Limb (tissue), 2 donors: Measurements from ENCODE around the gene SHB.

Source experiments
- DNase-seq, 2 donors: peaks; one replicate each; pipeline ENCODE4 v3.0.0-alpha.2; 2016; ENCODE audit errors: extremely low spot score in 2 of 2

SHB gene

DNA sequence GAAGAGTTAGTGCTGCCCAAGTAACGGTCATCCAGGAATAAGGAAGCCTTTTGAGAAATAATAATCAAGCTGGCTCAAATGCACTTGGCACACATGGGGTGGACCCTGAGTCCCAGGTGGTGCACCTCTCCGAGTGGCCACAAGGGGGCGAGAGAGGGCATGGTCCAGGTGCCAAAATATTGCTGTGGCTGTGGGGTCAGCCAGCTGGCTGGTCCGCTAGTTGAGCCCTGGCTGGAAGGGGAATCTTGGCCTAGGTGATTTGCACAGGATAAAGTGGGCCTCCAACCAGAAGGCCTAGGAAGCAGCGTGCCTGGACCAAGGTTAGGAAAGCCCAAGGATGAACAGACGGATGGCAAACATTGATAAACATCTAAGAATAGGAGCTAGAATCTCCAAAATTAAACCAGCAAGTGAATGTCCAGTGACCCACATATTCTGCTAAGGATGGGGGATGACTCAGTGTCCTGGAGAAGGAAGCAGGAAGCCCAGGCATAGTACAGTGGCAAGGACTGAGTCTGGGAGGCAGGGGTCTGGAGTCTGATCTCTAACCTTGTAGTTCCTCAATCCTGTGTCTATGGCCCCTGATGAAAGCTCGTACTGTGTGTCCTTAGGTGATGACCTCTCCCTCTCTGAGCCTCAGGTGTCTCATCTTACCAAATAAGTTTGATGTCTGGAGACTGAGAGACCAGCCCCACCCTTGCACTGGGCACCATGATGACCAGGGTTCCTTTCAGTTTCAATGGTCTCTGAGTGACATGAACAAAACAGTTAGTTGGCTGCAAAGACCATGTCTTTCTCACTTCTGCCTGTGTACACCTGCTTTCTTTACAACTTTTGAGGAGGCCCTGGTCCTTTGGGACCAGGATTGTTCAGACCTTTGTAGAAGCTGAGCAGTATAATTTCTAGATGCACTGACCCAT is 19.2 kb upstream of the SHB start:
- peak in 1 of 2 donors; percentile 85 for DNase-seq

DNA sequence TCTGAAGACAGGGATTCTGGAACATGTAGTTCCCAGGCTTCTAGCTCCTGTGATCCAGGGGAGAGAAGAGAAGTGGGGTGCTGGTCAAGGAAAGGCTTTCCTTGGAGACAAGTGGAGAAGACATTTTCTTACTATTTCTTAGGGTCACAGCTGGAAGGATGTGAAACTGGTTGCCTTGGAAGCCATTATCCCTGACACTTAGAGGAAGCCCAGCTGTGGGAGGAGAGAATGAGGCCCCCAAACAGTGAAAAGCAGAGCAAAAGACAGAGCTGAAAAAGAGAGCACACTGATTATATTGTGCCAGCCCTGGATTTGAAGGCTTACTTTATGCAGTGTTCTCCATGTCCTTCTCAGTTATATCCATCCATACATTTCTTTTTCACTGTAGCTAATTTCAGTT is 17.5 kb upstream of the SHB start:
- DNase-seq = no peak

- no peak for DNase-seq
Measured at GRCh38 chr9:38085308-38085707, 16.3 kb upstream of the SHB start.

DNA sequence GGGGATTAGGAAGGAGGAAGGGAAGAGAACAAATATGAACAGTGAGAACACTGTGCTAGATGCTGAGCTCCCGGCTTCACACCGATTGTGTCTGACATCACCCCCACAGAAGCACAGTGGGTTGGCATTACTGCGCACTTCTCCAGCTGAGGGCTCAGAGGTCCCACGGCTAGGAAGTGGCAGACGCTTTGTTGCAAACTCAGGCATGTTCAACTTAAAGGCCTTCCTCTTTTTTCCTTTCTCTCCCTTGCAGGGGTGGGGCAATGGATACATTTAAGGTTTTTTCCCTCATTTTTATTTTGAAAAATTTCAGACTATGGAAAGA is 15.5 kb upstream of the SHB start:
- DNase-seq = no peak

DNA sequence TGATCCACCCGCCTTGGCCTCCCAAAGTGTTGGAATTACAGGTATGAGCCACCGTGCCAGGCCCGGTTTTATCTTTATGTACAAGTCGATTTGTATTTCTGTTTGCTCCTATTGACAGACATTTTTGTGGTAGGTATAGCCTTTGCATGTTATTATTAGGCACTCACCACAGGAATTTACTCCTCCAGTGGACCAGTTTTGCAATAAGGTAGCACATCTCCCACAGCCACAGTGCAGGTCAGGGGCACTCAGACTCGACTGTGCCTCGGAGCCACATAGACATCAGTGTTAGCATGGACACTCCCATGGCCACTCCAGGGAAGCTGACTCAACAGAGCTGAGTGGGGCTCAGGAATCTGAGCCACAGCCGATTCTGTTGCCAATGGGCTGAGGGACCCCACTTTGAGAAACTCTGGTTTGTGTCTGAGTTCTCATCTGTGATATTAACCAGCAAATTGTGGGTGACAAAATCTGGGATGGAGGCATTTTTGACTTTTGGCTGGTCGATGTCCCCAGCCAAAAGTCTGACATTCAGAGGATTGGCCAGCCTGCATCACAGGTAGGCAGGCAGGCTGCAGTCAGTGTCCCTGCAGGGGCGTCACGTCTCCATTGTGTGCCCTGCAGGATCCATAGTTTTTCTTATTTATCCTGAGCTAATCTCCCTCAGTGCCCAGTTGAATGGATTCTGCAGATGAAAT is 15.0 kb upstream of the SHB start:
- DNase-seq = no peak

DNA sequence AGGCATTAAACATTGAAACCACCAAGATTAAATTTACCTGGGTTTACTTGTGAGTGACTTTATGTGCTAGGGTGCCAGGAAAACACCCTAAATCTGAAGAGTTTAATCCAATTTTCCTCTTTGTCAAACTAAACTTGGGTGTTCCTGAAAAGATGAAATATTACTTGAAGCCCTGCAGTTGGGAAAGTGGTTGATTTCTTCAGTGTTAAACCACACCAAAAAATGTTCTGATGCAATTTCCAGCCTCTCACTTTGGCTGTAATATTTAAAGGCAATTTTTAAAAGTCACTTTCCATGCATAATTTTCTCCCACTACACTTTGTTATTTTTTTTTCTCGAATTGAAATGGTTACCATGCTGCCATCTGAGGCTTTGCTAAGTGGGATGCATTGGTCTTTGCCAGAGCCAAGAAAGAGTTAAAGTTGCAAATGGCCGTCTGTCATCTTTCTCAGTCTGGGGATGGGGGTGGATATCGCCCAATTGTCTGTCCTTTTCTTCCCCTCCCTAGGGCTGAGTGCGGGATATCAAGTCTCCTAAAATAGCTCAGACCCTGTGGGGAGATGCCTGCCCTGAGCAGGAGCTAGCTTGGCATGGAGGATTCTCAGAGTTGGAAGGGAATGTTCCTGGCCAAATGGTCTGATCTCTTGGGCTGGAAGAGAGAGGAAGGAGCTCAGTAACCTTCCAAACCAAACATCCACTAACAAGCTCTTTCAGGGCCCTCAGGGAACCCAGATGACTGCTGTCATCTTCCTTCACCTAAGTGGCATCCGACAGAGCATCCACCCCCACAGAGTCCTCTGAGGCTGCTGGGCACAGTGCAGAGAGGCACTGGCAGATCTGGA is 13.6 kb upstream of the SHB start:
- no peak for DNase-seq

GRCh38 chr9:38081356-38082108 is 12.5 kb upstream of the SHB start:
- DNase-seq = no peak

DNA sequence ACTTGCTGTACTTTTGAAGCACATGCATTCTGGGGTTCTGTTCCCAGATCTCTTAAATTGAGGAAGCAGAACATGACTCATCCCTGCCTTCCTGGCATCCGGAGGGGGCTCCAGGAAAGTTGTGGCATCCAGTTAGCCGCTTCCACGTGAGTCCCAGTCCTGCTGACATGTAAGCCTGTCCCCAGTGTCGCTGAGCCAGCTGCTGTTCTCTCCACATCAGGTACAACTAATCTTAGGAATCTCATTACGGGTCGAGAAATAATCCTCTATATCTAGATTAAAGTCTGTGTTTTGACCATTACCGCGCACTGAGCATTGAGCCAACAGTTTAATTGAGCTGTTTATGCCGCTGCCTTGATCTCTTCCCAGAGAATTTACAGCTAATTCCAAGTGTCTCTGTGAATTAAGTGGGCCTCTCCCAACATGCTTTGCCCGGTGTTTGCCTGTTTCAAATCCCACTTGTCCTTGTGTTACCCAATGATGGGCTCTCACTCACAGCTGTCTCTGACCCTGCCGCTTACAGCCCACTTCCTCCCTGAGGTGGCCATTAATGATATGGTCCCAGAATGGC is 10.5 kb upstream of the SHB start:
- DNase-seq = no peak

- no peak for DNase-seq
Measured at GRCh38 chr9:38075272-38075671, 6.2 kb upstream of the SHB start.

DNA sequence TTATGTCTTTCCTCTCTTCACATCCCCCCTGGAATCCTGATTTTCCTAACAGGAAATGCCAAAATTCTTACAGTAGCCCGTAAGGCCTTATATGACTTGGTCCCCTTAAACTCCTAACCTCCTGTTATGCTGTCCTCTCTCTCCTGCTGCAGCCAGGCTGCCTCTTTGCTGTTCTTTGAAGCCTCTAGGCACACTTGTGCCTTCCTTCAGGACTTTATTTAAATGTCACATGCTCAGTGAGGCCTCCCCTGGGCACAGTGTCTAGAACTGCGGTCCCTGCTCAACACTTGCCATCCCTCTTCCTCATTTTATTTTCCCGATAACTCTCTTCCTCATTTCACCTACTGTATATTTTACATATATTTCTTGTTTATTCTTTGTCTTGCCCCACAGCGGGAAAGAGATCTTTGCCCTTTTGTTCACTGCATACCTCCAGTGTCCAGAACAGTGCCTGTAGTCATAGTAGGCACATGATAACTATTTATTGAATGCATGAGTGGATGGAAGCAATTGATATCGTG is 5.5 kb upstream of the SHB start:
- DNase-seq = no peak

DNA sequence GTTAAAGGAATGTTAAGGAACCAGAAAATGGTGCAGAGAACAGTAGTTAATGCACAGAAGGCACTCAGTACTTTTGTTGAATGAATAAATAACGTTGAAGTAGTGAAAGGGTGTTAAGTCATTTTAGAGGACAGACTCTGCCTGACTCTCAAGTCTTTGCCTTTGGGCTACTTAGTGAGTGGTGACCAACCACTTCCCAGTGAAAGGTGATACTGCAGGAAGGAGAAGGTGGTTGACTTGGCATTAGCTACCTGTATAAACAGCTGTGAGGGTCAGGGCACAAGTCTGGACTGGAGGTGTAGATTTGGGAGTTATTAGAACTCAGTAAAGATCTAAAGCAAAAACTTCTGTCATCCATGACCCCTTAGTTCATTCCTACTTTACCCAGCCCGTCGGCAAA is 4.9 kb upstream of the SHB start:
- DNase-seq = no peak

- no peak for DNase-seq
Measured at GRCh38 chr9:38071470-38072134, 2.6 kb upstream of the SHB start.

DNA sequence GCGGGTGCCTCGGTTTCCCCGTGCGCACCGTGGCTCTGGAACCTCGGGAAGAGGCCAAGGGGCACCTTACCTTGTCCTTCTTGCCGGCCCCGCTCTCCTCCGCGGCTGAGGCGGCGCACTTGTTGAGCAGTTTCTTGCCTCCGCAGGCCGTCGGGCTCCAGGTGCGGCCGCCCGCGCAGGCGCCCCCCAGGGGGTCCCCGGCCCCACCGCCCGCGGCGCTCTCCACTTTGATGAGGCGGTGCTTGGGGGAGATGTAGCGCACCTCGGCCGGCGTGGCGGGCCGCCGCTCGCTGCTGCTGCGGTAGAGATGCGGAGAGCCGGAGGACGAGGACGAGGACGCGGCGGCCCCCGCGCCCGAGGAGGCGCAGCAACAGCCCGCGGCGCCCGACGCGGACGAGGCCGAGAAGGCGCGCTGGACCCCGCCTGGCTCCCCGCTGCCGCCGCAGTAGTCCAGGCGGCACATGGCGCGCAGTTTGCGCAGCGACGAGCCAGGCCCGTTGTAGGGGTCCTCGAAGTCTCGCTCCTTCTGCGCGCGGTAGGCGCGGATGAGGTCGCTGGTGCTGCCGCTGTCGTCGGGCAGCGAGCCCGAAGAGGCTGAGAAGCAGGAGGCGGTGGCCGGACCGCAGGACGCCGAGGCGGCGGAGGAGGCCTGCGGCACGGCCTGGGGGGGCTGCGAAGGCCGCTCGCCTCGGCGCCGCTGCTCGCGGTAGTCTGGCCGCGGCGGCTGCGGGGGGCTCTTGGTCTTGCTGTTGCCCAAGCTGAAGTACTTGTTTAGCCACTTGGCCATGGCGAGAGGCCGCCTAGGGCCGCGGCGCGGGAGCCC is 957 bp downstream of the SHB start:
- peak in 1 of 2 donors; percentile 67 for DNase-seq

DNA sequence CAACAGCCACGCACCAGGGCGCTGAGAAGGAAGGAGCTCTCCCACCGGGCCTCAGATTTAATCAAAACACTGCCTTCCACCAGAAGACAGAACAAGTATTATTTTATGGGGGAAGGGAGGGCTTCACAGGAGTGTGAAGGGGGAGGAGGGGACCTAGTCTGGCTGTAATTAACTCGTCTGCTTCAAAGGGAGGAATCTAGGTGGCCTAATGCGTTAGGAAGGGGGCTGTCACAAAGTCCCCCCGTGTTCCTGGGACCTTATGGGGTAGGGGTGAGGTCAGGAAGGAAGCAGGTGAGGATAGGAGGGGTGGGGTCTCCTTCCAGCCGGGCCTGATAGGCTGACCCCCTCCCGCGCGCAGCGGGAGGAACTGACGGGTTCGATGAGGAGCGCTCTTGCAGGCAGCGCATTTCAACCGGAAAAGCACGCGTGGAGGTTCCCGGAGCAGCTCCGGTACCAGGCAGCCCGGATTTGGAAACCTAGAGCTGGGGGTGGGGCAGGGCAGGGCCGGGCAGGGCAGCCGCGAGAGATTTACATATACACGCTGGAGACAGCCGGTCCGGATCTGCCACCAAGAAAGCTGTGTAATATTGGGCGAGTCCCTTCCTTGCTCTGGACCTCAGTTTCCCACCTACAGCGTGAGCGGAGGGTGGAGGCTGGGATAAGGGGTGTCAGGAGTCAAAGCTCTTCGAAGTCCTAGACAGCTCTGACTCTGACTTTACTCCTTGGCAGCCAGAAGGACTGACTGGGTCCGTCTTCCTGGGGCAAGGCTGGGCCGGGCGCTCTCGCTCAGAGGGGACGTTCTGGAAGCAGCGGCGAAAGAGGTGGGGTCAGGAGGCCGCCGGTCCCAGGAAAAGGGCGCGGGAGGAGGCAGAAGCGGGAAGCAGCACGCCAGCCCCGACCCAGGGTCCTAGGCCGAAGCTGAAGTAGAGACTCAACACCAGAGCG is 1.8 kb downstream of the SHB start:
- peak in 1 of 2 donors; percentile 57 for DNase-seq

DNA sequence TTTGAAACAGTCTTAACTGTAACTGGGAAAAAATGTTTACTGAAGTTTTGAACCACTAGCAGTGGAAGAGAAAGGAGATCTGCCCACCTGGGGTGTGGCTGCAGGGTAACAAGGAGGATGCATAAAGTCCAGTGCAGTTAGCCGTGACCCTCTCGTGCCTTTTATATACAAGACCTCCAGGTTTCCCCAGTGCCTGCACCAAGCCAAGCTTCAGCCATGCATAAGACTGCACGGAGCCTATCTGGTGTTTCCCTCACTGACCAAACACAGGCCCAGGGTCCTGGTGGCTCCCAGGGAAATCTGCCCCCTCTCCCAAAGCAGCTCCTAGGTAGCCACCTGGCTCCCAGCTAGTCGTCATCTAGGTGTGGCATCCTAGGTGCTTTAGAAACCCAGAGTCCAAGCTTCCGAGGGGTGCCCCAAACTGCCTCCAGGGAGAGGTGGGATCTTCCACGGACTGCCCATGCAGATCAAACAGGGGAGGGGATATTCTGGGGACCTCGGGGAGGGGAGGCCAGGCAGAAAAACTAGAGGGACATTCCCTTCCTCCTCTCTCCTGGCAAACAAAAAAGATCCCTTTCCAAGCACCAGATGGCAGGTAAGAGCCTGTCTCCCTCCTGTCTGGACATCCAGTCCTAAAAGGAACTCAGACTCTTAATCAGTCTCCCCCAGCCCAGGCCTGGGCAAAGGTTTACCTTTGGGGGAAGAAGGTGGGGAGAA is 2.7 kb downstream of the SHB start:
- no peak for DNase-seq

DNA sequence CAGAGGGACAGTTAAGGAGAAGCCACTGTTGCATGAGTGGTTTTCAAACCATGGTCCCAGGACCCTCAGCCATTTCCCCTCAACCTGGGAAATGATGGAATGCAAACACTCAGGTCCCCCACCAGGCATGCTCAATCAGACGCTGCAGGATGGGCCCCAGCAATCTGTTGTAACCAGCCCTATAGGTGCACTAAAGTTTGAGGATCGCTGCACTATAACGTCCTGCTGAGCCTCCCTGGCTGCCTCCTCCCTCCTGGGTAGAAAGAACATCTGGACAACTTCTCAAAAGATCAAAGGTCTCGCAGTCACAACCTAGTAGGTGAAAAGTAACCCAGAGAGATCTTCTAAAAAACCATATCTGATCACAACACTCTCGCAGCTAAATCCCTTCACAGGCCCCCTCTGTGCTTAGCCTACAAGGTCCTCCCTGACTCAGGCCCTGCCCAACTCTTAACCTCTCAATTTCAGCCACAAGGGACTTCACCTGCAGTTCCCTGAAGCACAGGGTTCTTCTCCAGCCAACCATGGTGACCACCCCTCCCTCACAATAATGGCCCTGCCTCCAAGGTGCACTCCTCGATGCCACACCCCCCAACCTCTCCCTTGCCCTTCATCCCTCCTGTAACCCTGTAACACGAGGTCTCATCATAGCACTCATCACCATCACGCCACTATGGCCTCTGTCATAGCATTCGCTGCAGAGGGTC is 3.5 kb downstream of the SHB start:
- DNase-seq = no peak

DNA sequence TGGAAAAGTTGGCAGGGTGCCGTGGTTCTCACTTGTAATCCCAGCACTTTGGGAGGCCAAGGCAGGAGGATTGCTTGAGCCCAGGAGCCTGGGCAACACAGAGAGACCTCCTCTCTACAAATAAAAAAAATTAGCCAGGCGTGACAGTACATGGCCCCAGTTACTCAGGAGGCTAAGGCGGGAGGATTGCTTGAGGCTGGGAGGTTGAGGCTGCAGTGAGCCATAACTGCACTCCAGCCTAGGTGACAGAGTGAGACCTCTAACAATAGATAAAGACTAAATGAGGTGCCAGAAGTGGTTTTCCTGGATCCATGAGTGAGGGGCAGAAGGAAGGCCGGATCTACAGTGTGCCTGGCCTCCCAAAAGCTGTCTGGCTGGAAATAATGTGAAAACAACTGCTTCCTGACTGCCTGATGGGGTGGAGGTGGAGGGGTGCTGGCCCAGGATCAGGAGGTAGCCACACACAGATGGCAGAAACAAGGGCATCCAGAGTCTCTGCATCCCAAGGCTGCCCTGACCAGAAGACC is 4.1 kb downstream of the SHB start:
- no peak for DNase-seq
